ENCODE data around the gene ADD3. TPM values are rescaled to one million over a fixed set of nuclear protein-coding genes. Genes with fewer than 3 reads are reported as not detected.

Gene ADD3
- total and polyA plus RNA-seq, 2 donors from 2014 or later, result 56.9 to 79.2 TPM

- no peak for DNase-seq
- Histone ChIP-seq H3K36me3 (ENCODE audit: control insufficient read depth in 2 of 3, insufficient read depth in 3 of 3, low read length in 3 of 3) (no peaks in the 10 kb centered on the region), H3K27ac (ENCODE audit: low read depth in 2 of 2, low read length in 2 of 2) (peak overlapping the region in 1 of 2 donors; percentile 23), H3K27me3 (ENCODE audit: control insufficient read depth, insufficient read depth, low read length) (no peaks in the 10 kb centered on the region), H3K4me3 (ENCODE audit: low read length in 3 of 3) (peak overlapping the region in 1 of 3 donors; percentile 10), H3K9me3 (ENCODE audit: control insufficient read depth in 2 of 3, insufficient read depth in 1 of 3, low read length in 3 of 3) (no peaks in the 10 kb centered on the region), H3K4me1 (ENCODE audit: control insufficient read depth in 2 of 3, insufficient read depth in 2 of 3, low read depth in 1 of 3, low read length in 3 of 3) (peaks cover 13 to 63% (median 22%) of the 10 kb centered on the region in 3 donors), H3K9ac (ENCODE audit: low read length in 3 of 3) (peak overlapping the region in 1 of 3 donors; percentile 13)
- FAIRE-seq, result no peak
- intact Hi-C loops (cut with DNase I), result no loop called here
- TF ChIP-seq CTCF (IDR thresholded peaks at IDR 0.05; ENCODE audit: borderline replicate concordance, extremely low read depth, insufficient read depth), result no peak
These were observed 69.8 kb downstream of the ADD3 start for GRCh38 chr10:110077436-110078130.

GRCh38 chr10:110078317-110078716 lies 70.5 kb downstream of the ADD3 start:
- Histone ChIP-seq H3K4me1 (ENCODE audit: control insufficient read depth in 2 of 3, insufficient read depth in 2 of 3, low read depth in 1 of 3, low read length in 3 of 3) (peaks cover 13 to 63% (median 24%) of the 10 kb centered on the region in 3 donors), H3K27ac (ENCODE audit: low read depth in 2 of 2, low read length in 2 of 2) (no peak overlapping the region), H3K4me3 (ENCODE audit: low read length in 3 of 3) (no peak overlapping the region), H3K9me3 (ENCODE audit: control insufficient read depth in 2 of 3, insufficient read depth in 1 of 3, low read length in 3 of 3) (no peaks in the 10 kb centered on the region), H3K36me3 (ENCODE audit: control insufficient read depth in 2 of 3, insufficient read depth in 3 of 3, low read length in 3 of 3) (no peaks in the 10 kb centered on the region), H3K9ac (ENCODE audit: low read length in 3 of 3) (no peak overlapping the region), H3K27me3 (ENCODE audit: control insufficient read depth, insufficient read depth, low read length) (no peaks in the 10 kb centered on the region)
- FAIRE-seq (no peak), DNase-seq (no peak)
- no peak for TF ChIP-seq CTCF (IDR thresholded peaks at IDR 0.05; ENCODE audit: borderline replicate concordance, extremely low read depth, insufficient read depth)
- intact Hi-C loops (cut with DNase I), result no loop called here

GRCh38 chr10:110081911-110082310 lies 74.1 kb downstream of the ADD3 start:
- TF ChIP-seq CTCF (IDR thresholded peaks at IDR 0.05; ENCODE audit: borderline replicate concordance, extremely low read depth, insufficient read depth), result no peak
- Histone ChIP-seq H3K4me3 (ENCODE audit: low read length in 3 of 3) (peak overlapping the region in 2 of 3 donors; percentile 54 to 59), H3K27ac (ENCODE audit: low read depth in 2 of 2, low read length in 2 of 2) (peak overlapping the region; percentile 47 to 57), H3K9me3 (ENCODE audit: control insufficient read depth in 2 of 3, insufficient read depth in 1 of 3, low read length in 3 of 3) (no peaks in the 10 kb centered on the region), H3K27me3 (ENCODE audit: control insufficient read depth, insufficient read depth, low read length) (no peaks in the 10 kb centered on the region), H3K4me1 (ENCODE audit: control insufficient read depth in 2 of 3, insufficient read depth in 2 of 3, low read depth in 1 of 3, low read length in 3 of 3) (peaks cover 5 to 39% (median 13%) of the 10 kb centered on the region in 3 donors), H3K36me3 (ENCODE audit: control insufficient read depth in 2 of 3, insufficient read depth in 3 of 3, low read length in 3 of 3) (no peaks in the 10 kb centered on the region), H3K9ac (ENCODE audit: low read length in 3 of 3) (peak overlapping the region in 1 of 3 donors; percentile 10)
- intact Hi-C loops (cut with DNase I), result no loop called here
- FAIRE-seq, result no peak
- DNase-seq, result peak in 1 of 5 donors; percentile 51
